HL-60 (cell line): Measurements from ENCODE around the gene KIAA0930.

Experiments
- GABPA ChIP-seq: IDR thresholded peaks from 2 replicates; pipeline ENCODE4 v1.6.1; 2012; ENCODE audit warnings: low read depth
- POLR2AphosphoS5 ChIP-seq: IDR thresholded peaks from 2 replicates; pipeline ENCODE4 v1.6.1; 2012; ENCODE audit warnings: low read depth
- TF ChIP-seq, protein P1 (sequence below): IDR thresholded peaks from one replicate; pipeline ENCODE4 v1.5.1; 2011; ENCODE audit warnings: low read length, control low read depth, inconsistent platforms; ENCODE audit not compliant: insufficient read depth
- TF ChIP-seq, protein P2 (sequence below): IDR thresholded peaks from 2 replicates; pipeline ENCODE4 v1.6.1; 2012; ENCODE audit warnings: low read depth; ENCODE audit not compliant: insufficient replicate concordance

DNA sequence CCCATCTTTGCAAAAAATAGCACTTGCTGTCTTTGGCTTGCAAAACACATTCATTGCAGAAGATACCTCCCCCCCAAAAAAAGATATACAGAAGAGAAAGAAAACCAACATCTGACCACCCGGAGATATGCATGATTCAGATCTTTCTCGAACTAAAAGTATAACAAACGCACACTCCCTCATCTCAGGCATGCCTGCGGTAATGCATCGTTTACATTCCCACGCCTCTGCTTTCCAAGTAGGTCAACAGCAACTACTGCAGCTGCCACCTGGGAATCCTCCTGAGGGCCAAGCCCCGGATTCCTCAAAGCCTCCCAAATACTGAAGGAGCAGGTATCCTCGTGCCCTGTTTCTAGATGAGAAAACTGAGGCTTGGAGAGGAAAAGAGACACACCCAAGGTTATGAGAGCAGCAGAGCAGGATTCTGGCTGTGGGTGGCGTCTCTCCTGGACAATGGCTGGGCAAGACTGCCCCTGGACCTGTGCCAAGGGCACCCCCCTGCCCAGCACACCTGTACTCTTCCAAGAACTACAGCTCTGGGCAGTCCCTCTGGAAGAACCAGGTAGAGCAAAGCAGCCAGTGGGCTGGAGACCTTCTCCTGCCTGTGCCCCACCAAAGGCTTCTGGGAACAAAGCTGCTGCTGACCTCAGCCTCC is 38.9 kb downstream of the KIAA0930 start:
- TF ChIP-seq, protein P1, sequence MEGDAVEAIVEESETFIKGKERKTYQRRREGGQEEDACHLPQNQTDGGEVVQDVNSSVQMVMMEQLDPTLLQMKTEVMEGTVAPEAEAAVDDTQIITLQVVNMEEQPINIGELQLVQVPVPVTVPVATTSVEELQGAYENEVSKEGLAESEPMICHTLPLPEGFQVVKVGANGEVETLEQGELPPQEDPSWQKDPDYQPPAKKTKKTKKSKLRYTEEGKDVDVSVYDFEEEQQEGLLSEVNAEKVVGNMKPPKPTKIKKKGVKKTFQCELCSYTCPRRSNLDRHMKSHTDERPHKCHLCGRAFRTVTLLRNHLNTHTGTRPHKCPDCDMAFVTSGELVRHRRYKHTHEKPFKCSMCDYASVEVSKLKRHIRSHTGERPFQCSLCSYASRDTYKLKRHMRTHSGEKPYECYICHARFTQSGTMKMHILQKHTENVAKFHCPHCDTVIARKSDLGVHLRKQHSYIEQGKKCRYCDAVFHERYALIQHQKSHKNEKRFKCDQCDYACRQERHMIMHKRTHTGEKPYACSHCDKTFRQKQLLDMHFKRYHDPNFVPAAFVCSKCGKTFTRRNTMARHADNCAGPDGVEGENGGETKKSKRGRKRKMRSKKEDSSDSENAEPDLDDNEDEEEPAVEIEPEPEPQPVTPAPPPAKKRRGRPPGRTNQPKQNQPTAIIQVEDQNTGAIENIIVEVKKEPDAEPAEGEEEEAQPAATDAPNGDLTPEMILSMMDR, result no peak
- no peak for TF ChIP-seq GABPA
- TF ChIP-seq, protein P2, sequence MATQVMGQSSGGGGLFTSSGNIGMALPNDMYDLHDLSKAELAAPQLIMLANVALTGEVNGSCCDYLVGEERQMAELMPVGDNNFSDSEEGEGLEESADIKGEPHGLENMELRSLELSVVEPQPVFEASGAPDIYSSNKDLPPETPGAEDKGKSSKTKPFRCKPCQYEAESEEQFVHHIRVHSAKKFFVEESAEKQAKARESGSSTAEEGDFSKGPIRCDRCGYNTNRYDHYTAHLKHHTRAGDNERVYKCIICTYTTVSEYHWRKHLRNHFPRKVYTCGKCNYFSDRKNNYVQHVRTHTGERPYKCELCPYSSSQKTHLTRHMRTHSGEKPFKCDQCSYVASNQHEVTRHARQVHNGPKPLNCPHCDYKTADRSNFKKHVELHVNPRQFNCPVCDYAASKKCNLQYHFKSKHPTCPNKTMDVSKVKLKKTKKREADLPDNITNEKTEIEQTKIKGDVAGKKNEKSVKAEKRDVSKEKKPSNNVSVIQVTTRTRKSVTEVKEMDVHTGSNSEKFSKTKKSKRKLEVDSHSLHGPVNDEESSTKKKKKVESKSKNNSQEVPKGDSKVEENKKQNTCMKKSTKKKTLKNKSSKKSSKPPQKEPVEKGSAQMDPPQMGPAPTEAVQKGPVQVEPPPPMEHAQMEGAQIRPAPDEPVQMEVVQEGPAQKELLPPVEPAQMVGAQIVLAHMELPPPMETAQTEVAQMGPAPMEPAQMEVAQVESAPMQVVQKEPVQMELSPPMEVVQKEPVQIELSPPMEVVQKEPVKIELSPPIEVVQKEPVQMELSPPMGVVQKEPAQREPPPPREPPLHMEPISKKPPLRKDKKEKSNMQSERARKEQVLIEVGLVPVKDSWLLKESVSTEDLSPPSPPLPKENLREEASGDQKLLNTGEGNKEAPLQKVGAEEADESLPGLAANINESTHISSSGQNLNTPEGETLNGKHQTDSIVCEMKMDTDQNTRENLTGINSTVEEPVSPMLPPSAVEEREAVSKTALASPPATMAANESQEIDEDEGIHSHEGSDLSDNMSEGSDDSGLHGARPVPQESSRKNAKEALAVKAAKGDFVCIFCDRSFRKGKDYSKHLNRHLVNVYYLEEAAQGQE, result no peak
- no peak for TF ChIP-seq POLR2AphosphoS5
